GM12873 (cell line): ENCODE results near the gene ROCK2.

Experiments used
- TF ChIP-seq, protein P1 (sequence below): IDR thresholded peaks from 2 replicates; pipeline ENCODE4 v1.5.1; 2012; ENCODE audit warnings: low read depth, mild to moderate bottlenecking, moderate library complexity, low read length, control low read depth; ENCODE audit not compliant: insufficient read depth; ENCODE audit errors: missing control alignments

Gene ROCK2

GRCh38 chr2:11263177-11263576 is 81.3 kb downstream of the ROCK2 start:
- TF ChIP-seq, protein P1, sequence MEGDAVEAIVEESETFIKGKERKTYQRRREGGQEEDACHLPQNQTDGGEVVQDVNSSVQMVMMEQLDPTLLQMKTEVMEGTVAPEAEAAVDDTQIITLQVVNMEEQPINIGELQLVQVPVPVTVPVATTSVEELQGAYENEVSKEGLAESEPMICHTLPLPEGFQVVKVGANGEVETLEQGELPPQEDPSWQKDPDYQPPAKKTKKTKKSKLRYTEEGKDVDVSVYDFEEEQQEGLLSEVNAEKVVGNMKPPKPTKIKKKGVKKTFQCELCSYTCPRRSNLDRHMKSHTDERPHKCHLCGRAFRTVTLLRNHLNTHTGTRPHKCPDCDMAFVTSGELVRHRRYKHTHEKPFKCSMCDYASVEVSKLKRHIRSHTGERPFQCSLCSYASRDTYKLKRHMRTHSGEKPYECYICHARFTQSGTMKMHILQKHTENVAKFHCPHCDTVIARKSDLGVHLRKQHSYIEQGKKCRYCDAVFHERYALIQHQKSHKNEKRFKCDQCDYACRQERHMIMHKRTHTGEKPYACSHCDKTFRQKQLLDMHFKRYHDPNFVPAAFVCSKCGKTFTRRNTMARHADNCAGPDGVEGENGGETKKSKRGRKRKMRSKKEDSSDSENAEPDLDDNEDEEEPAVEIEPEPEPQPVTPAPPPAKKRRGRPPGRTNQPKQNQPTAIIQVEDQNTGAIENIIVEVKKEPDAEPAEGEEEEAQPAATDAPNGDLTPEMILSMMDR, result no peak

DNA sequence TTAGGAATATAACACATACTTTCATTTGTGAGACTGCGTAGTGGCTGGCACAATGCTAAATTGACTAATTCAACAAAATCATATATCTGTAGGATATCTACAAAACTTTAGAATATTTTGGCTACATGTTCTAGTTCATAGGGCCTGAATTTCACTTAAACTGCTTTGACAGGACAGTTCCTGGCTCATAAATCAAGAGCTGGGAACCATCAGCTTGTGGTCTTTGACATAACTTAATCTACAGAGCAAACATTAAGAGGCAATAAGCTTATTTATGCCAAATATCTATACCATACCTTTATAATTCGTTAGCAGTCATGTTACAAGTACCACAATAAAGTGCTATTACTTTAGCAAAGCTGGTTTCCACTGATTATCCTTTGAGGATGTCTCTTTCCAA is 83.5 kb downstream of the ROCK2 start:
- TF ChIP-seq, protein P1, result no peak

DNA sequence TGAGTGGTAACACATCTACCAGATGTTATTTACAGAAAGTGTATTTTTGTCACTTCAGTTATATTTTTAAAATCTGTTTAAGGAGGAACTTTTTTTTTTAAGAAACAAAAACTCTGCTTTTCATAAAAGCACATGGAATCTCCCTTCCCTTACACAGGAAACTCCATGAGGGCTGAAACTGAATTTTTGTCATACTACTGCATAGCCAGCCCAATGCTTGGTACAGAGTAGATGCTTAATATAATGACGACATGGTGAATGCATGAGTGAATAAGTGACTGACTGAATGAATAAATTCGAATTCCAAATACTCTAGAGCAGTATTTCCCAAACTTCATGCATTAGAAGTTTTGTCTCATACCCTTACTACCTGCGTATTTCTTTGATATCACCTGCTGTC is 86.5 kb downstream of the ROCK2 start:
- TF ChIP-seq, protein P1, result no peak

- TF ChIP-seq, protein P1, result no peak
These were observed 87.4 kb downstream of the ROCK2 start for GRCh38 chr2:11257078-11257477.

DNA sequence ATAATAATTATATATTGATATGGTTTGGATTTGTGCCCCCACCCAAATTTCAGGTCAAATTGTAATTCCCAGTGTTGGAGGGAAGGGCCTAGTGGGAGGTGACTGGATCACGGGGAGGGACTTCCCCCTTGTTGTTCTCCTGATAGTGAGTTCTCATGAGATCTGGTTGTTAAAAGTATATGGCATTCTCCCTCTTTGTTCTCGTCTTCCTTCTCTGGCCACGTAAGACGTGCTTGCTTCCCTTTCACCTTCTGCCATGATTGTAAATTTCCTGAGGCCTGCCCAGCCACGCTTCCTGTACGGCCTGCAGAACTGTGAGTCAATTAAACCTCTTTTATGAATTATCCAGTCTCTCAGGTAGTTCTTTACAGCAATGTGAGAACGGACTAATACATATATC is 88.3 kb downstream of the ROCK2 start:
- TF ChIP-seq, protein P1, result no peak

GRCh38 chr2:11254100-11254536 is 90.3 kb downstream of the ROCK2 start:
- TF ChIP-seq, protein P1, result no peak

DNA sequence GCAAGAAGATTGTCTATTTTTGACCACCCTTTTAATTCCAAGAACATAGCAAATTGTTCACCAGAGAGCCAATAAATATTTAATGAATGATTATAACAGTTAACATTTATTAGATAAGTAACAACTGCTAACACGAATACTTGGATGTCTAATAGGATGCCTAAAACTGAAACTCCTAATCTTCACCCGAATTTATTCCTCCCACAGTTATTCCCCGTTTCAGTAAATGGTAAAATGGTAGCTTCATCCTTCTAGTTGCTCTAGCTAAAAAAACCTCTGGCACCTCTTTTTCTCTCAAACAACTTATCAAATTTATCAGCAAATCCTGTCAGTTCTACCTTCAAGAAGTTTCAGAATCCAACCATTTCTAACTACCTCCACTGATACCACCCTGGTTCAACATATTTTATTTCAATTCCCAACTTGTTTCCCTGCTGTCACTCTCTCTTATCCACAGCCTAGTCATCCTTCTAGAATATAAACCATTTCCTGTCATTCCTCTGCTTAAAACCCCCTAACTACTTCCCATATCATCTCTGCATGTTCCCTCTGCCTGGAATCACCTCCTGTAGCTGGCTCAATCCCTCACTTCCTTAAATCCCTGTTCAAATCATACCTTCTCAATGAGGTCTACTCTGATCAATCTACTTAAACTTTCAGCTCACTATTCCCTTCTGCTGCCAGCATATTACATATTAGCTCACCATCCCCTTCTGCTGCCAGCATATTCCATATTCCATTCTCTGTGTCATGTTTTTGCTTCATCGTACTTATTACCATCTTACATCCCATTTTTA is 93.8 kb downstream of the ROCK2 start:
- TF ChIP-seq, protein P1, result no peak
